ENCODE data around the gene RAET1G.
"Not testable (repeated sequence)": the region's sequence is repeated elsewhere in the genome, so short reads cannot be mapped to it uniquely, and the experiment has no call there.

RAET1G gene, protein sequence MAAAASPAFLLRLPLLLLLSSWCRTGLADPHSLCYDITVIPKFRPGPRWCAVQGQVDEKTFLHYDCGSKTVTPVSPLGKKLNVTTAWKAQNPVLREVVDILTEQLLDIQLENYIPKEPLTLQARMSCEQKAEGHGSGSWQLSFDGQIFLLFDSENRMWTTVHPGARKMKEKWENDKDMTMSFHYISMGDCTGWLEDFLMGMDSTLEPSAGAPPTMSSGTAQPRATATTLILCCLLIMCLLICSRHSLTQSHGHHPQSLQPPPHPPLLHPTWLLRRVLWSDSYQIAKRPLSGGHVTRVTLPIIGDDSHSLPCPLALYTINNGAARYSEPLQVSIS

DNA sequence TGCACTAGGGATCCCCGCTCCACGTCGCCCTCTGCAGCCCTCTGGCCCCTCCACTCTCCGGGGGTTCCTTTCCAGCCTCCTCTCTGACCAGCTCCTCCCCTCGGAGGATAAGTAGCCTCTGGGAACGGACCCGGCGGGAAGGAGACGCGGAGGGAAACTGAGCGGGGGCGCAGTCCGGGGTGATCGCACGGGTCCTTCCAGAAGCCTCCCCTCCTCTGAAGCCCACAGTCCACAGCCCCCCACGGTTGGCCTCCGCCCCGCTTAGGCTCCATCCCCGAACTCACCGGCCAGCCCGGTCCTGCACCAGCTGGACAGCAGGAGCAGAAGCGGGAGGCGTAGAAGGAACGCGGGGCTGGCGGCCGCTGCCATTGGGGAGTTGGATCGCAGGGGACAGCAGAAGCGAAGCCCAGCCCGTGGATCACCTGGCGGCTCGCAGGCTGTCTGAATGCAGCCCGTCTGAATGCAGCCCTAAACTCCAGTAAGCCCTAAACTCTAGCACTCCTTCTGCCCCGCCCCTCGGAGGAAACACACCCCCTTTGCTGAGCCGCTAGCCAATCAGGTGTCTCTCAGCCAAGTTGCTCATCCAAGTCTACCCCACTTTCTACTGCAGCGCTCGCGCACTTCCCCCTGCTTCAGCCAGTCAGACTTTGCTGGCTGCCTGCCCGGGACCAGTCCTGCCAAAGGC lies at the start of gene RAET1G:
Gene RAET1G, minus strand, starts transcription at position 480 of the 685 bp plus-strand sequence. Its CDS starts 111 bp downstream, at position 369.
- DNase-seq (ENCODE audit: insufficient read length, low spot score) (peak; percentile 91), FAIRE-seq (peak; percentile 74)

DNA sequence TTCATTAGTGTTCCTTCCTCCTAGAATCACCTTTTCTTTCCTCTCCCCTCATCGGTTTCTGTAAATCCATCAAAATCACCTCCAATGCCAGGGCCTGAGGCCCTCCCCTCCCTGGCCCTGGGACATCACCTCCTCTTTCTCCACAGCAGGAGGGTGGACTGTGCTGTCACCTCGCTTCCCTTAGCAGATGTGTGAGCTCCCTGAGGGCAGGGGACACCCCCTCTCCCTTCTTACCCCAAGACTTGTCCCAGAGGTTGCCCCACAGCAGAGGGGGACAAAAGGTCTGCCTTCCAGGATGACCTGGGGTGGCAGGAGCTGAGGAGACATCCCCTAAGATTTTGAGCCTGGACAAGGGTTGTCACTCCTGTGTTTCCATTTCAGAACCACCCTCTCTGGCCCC lies 46.7 kb upstream of the RAET1G start:
- no peak for FAIRE-seq
- DNase-seq (ENCODE audit: insufficient read length, low spot score): no peak

DNA sequence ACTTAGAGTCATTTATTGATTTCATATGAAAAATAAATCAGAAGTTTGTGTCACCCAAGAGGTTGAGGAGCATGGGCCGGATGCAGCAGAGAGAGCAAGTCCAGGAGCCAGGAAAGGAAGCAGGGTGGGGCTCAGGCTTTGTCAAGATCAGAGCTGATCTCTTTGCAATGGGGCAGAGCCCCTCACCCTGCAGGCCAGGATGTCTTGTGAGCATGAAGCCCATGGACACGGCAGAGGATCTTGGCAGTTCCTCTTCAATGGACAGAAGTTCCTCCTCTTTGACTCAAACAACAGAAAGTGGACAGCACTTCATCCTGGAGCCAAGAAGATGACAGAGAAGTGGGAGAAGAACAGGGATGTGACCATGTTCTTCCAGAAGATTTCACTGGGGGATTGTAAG lies 46.0 kb upstream of the RAET1G start:
- not testable (repeated sequence) for FAIRE-seq; DNase-seq (ENCODE audit: insufficient read length, low spot score)

DNA sequence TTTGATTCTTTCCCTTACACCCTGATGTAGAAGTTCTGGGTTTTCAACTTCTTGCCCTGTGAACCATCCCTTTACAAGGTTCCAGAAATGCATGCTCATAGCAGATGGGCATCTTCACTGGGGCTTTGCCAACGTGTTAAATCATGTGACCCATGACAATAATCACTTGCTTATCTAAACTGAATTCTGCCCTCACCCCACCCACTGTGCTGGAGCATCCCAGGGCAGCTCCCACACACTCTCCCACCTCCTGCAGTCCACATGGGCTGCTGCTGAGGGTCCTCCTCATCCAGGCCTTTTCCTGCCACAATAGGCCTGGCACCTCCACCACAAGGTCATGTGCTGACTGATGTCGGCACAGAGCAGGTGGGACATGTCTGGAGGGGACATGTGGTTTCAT lies 45.1 kb upstream of the RAET1G start:
- not testable (repeated sequence) for DNase-seq (ENCODE audit: insufficient read length, low spot score); FAIRE-seq

DNA sequence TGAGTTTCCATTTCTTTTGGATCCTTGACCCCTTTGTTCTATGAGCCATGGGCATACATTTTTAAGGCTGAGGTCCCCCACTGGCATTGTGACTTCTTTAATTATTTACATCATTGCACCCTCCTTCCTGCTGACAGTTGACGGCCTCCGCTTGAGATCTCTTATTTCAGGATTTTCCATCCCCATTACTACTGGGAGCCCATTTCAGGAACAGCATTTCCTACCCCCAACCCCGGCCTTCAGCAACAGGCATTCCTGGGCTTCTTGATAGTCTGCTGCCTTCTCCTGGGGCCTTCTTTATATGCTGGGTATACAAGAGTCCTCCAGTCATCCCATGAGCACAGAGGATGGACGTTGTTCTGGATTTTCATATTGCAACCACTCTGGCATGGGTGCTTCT lies 44.7 kb upstream of the RAET1G start:
- no peak for FAIRE-seq
- DNase-seq (ENCODE audit: insufficient read length, low spot score): no peak

DNA sequence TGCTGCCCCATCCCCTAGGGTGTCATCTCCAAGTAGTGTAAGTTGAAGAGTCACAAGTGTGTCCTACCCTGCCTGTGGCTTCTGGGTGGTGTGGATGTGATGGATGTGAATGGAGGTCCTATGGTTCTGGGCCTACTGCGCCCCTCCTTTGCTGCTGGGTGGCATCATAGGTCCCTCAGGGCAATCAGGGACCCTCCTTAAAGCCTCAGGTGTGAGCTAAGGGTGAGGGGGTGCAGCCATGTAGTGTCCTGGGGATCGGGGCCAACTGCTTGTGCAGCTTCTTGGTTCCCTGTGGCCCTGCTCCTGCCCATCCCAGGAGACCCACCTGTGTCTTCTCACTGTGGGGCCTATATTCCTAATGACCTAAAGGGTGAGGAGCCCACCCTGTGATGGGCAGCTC lies 43.4 kb upstream of the RAET1G start:
- not testable (repeated sequence) for DNase-seq (ENCODE audit: insufficient read length, low spot score); FAIRE-seq

DNA sequence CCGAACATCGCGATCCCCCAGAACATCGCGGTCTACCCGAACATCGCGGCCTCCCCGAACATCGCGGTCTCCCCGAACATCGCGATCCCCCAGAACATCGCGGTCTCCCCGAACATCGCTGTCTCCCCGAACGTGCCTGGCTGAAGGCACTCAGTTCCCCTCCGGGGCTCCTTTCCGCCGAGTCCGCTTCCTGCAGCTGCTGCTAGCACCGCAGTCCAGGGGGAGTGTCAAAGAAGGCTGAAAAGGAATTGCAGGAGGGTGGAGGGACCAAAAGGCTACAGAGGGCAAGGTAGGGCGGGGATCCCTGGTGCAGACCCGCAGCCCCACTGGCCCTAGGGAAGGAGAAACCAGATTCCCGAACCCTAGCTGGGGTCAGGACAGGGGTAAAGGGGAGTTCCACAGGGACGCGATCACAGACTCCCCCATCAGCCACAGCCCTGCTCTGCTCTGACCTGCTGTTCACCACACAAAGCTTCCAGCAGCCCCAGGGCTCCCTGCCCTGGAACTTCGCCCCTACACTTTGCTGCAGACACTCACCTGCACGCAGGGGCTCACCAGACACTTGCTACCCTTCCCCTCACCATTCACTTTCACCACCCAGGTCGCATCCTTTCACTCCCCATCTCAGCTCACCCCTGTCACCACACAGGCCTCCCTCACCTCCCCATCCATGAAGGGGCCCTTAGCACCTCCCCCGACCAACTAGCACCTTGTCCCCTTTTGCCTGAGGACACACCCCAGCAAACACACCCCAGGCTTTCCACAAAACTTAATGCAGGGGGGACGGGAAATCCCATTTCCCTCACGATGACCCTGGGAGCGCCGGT lies 42.5 kb upstream of the RAET1G start:
- DNase-seq (ENCODE audit: insufficient read length, low spot score): no peak
- no peak for FAIRE-seq

DNA sequence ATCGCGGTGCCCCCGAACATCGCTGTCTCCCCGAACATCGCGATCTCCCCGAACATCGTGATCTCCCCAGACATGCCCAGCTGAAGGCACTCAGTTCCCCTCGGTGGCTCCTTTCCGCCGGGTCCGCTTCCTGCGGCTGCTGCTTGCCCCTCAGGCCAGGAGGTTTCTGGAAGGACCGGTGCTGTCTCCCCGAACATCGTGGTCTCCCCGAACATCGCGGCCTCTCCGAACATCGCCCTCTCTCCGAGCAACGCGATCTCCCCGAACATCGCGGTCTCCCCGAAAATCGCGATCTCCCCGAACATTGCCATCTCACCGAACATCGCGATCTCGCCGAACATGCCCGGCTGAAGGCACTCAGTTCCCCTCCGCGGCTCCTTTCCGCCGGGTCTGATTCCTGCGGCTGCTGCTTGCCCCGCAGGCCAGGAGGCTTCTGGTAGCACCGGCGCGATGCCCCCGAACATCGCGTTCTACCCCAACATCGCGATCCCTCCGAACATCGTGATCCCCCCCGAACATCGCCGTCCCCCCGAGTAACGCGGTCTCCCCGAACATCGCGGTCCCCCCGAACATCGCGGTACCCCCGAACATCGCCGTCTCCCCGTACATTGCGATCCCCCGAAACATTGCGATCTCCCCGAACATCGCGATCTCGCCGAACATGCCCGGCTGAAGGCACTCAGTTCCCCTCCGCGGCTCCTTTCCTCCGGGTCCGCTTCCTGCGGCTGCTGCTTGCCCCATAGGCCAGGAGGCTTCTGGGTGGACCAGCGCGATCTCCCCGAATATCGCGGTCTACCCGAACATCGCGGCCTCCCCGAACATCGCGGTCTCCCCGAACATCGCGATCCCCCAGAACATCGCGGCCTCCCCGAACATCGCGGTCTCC lies 41.6 kb upstream of the RAET1G start:
- DNase-seq (ENCODE audit: insufficient read length, low spot score) (no peak), FAIRE-seq (no peak)

DNA sequence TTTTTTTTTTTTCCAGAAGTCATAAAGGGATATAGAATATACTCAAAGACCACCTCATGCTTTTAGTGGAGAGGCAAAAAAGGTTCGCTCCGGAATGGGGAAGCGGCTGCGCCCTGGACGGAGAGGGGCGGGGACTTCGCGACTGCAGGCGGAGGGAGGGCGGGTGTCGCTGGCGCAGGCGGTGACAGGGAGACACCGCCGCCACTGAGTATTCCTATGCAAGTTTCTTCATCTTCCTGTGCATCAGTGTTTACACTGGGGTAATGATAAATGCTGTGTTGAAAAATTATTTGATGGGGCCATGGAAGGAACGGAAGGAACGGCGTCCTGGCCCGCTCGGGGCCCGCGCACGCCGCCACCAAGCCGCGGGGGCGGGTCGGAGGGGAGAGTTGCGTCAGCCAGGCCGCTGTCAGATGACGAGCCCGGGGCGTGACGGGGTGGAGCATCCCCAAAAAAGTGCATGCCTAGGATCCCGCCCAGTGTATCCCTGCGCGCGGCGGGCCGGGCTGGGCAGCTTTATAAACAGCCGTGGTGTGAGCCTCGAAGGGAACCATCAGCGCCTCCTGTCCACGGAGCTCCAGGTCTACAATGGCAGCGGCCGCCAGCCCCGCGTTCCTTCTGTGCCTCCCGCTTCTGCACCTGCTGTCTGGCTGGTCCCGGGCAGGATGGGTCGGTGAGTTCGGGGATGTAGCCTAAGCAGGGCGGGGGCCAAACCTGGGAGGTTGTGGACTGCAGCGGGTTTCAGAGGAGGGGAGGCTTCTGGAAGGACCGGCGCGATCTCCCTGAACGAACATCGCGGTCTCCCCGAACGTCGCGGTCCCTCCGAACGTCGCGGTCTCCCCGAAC lies 40.8 kb upstream of the RAET1G start, which contains the start of gene ULBP1:
Gene ULBP1, plus strand, starts transcription at position 482 of the 846 bp plus-strand sequence. Its CDS starts 107 bp downstream, at position 589.
- no peak for FAIRE-seq
- DNase-seq (ENCODE audit: insufficient read length, low spot score): peak; percentile 52

DNA sequence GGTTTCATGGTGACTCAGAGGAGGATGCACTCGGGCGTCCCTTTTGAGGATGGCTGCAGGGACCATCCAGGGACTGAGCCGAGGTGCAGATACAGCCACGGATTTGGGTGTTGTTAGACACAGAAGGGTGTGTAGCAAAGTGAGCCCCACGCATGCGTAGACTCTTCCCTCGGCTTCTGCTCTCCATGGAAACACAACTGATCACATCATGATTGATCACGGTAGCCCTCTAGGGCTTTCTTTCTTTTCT lies 40.2 kb upstream of the RAET1G start:
- FAIRE-seq (no peak), DNase-seq (ENCODE audit: insufficient read length, low spot score) (peak; percentile 56)

DNA sequence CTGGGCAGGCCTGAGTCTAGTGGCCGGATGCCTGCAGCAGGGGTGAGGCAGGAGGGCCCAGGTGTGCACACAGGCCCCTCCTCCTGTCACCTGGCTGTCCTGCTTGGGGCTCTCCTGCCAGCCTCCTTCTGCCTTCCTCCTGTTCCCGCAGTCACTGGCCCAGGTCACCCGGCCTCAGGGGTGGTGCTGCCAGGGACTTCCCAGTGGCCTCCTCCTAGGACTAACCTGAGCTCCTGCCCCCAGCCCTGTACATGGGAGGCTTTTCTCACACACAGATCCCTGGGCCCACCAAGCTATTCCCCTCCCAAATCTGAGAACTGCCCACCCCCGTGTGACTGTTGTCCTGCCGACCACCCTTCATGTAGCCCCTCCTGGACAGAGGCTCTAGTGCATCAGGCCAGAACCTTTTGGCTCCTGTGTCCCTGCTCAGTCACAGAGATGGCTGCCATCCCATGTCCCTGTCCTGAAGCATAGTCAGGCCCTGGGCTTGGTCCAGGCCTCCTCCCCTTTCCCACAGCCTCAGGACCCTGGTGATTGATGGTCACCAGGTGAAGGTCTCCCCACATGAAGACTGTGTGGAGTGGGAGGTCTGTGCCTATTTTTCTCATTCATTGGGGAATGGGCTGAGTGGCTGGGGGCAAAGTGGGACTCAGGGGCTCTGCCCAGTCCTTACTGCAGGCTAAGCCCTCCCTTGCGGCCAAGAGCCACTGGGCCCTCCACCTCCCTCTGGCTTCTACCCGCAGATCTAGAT lies 39.7 kb upstream of the RAET1G start:
- FAIRE-seq (no peak), DNase-seq (ENCODE audit: insufficient read length, low spot score) (no peak)

DNA sequence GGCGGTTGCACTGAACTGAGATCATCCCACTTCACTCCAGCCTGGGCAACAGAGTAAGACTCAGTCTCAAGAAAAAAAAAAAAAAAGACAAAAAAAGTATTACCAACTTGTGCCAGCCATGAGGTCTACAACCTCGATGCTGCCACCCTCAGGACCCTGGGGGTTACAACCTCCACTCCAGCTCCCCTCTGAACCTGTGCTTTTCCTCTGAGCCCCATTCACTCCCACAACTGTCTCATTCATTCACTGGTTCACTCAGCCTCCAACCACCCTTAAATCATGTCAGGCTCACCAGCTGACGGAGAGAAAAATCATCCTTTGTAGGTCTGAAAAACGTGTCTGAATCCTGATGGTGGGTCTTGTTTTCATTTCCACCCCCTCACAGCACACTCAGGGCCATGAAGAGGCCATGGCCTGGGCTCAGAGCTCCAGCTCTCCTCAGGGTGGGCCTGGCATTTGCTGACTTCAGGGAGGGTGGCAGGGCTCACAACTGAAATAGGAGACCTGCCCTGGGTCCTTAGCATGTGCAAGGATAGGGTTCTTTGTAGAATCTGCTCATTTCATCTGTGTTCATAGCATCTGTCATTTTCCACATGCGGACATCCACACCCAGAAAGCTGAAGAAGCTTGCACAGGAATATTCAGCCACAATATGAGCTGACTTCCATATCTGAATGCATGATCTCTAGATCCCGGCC lies 39.0 kb upstream of the RAET1G start:
- DNase-seq (ENCODE audit: insufficient read length, low spot score): no peak
- FAIRE-seq: no peak

DNA sequence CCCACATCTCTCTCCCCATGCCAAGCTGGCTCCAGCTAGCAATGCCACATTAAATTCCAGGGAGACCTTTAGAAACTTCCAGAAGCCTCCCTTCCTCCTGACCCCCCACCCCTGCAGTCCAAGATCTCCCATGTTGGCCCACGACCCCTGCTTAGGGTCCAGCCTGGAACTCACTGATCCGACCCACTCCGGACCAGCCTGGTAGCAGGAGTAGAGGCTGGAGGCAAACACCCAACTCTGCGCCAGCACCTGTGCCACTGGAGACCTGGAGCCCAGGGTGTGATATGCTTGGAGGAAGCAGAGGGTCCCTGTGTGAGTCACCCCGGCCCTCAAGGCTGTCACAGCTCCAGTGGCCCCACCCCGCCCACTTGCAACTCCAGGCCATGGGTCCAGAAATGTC lies 37.6 kb upstream of the RAET1G start:
- FAIRE-seq: no peak

DNA sequence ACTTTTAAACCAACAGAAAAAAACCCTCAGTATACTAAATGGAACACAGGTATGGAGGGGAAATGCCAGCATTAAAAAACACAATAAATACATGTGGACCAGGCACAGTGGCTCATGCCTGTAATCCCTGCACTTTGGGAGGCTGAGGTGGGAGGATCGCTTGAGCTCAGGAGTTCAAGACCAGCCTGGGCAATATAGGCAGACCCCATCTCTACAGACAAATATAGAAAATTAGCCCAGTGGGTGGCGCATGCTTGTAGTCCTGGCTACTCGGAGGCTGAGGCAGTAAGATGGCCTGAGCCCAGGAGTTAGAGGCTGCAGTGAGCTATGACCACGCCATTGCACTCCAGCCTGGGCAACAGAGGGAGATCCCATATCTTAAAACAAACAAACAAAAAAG lies 36.9 kb upstream of the RAET1G start:
- DNase-seq (ENCODE audit: insufficient read length, low spot score); FAIRE-seq: not testable (repeated sequence)

More for the DNA sequence above, 37.6 kb upstream of the RAET1G start:
- DNase-seq (ENCODE audit: insufficient read length, low spot score): no peak

DNA sequence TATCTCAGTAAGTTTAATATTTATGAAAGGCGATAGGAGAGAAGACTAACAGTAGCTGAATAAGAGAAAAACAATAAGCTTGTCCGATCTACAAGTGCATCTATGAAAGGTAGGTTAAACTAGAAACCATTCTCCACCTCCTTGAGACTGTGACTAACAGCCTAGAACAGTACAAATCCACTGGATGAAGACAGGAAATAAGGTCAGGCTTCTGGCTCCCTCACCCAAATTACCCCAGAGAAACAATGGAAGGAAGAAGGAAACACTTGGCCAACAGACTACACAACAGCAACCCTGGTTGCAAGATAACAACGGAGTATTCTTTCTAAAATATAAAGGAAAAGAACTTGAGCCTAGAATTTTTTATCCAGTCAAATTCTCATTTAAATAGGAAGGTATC lies 35.2 kb upstream of the RAET1G start:
- FAIRE-seq; DNase-seq (ENCODE audit: insufficient read length, low spot score): not testable (repeated sequence)

DNA sequence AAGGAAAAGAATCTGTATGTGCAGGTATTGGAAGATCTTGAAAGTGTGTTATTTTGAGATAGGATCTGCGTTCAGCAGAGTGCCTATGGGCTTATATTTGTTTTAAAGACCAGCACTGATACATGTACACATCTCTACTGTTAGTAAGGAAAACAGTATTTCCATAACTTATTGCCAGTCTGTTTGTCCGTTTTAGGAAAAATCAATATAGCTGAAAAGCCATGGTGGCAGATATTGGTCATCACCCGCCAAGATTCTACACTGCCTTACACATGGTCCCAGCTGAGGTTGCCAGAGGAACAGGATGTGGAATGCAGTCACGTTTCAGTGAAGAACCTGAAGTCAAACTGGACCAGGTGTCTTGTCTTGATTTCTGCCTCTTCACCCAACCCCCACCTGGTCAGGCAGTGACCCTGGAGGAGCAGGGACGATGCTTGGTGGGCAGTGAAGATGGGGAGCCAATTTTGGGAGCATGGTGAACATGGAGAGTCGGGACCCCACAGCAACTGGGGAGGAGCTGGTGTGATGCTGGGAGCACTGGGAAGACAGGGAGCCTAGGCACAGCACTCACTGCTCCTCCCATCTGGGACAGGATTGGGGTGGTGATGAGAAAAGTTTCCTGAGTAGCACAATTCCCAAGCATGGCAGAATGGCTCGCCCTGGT lies 32.9 kb upstream of the RAET1G start:
- DNase-seq (ENCODE audit: insufficient read length, low spot score); FAIRE-seq: not testable (repeated sequence)

DNA sequence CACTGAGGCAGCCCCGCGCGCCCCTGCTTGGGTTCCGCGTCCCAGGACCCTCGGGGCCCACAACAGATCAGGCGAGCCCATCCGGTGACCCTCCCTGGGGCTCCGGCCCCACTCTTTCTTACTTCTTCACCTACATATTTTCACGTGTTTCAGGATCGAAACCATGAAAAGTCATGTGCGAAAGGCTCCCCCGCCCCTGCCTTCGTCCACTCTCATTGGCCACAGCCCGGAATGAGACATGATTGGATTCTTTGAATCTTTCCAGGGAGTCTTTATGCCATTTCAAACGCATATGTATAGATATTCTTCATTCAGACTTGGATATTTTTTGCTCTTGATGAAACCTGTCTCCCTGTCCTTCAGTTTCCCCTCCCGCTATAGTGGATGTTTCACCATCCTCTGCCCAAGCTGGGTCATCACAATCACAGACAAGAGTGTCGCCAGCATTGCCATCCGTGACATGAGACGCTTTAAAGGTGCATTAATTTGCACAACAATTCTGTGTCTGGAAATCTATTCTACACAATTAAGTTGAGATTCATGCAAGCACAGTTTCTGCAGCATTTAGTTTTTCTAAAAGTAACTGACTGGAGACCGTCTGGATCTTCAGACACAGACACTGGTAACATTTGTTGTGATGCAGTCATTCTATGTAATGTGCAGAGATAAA lies 32.2 kb upstream of the RAET1G start:
- FAIRE-seq; DNase-seq (ENCODE audit: insufficient read length, low spot score): not testable (repeated sequence)
